ENCODE data around the gene SLC2A6. TPM values are rescaled to one million over a fixed set of nuclear protein-coding genes. Genes with fewer than 3 reads are reported as not detected.

The SLC2A6 gene
- total and polyA plus RNA-seq, 11 donors, result 1.8 to 10.4 (median 3.2) TPM

DNA sequence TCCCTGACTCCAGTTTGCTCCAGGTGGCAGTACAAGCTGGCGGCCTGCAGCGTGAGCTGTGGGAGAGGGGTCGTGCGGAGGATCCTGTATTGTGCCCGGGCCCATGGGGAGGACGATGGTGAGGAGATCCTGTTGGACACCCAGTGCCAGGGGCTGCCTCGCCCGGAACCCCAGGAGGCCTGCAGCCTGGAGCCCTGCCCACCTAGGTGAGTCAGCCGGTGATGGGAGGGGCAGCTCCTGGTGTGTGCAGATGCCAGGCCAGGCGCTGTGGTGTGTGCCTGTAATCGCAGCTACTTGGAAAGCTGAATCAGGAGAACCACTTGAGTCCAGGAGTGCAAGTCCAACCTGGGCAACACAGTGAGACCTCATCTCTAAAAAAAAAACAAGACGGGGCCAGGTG, 29.1 kb downstream of the SLC2A6 start:
- intact Hi-C loops (cut with DNase I), result no loop called here
- H3K27ac ChIP-seq, result no peak overlapping the region
- H3K4me1 ChIP-seq, result no peaks in the 10 kb centered on the region
- no peak for ATAC-seq
- no peaks in the 10 kb centered on the region for H3K27me3 ChIP-seq
- TF ChIP-seq POLR2A (IDR thresholded peaks at IDR 0.05) (no peak), CTCF (IDR thresholded peaks at IDR 0.05) (no peak)
- 90 to 96% (median 93%) methylated on average over 11 to 12 of the region's 12 CpGs for WGBS, 4 donors
- H3K36me3 ChIP-seq, result no peaks in the 10 kb centered on the region
- no peak overlapping the region for H3K4me3 ChIP-seq
- no peak for DNase-seq
- H3K9me3 ChIP-seq, result no peaks in the 10 kb centered on the region

DNA sequence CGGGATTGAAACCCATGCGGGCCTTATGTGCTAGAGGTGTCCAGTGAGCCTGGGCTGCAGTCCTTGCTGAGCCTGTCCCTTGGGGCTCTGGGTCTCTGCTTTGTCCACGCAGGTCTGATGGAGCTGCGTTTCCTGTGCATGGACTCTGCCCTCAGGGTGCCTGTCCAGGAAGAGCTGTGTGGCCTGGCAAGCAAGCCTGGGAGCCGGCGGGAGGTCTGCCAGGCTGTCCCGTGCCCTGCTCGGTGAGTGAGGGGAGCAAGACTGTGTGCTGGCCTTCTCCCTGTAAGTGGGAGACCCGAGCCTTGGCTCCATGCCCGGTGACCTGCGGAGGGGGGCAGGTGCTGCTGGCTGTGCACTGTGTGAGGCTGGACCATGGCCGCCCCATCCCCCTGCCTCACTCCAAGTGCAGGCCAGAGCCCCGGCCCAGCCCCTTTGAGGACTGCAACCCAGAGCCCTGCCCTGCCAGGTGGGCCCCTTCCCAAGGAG, 30.4 kb downstream of the SLC2A6 start:
- H3K36me3 ChIP-seq, result no peaks in the 10 kb centered on the region
- intact Hi-C loops (cut with DNase I), result no loop called here
- WGBS, 4 donors, result 56 to 64% (median 59%) methylated on average over 11 to 13 of the region's 13 CpGs
- H3K4me1 ChIP-seq, result no peaks in the 10 kb centered on the region
- no peak overlapping the region for H3K27ac ChIP-seq
- H3K9me3 ChIP-seq, result no peaks in the 10 kb centered on the region
- TF ChIP-seq POLR2A (IDR thresholded peaks at IDR 0.05) (no peak), CTCF (IDR thresholded peaks at IDR 0.05) (no peak)
- ATAC-seq (peak in 1 of 4 donors; percentile 33), DNase-seq (no peak)
- H3K4me3 ChIP-seq, result no peak overlapping the region
- no peaks in the 10 kb centered on the region for H3K27me3 ChIP-seq

DNA sequence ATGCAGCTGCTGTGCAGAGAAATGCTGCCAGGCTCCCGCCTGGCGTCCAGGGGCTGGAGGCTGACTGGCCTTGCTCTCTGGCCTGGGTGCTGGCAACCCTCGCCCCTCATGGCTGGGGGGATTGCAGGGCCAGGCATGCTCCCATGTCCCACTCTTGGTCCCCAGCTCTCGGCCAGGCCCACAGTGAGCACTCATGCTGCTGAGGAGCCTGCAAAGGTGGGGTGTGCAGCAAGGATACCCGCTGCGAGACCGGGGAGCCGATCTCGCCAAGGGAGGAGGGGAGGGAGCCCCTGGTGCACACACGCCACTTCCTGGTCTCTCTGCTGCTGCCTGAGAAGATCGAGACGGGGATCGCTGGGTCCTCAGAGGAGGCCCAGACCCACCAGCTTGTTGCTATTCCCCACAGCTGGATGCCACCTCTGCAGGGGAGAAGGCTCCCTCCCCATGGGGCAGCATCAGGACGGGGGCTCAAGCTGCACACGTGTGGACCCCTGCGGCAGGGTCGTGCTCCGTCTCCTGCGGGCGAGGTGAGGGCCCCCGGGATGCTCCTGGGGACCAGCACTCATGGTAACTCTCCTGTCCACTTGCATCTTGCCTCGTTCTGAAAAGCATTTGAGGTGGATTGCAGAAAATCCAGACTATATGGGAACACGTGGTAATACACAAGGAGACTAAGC, 33.5 kb downstream of the SLC2A6 start:
- no peaks in the 10 kb centered on the region for H3K4me1 ChIP-seq
- intact Hi-C loops (cut with DNase I), result no loop called here
- H3K27ac ChIP-seq, result no peak overlapping the region
- no peaks in the 10 kb centered on the region for H3K9me3 ChIP-seq
- 79 to 89% (median 81%) methylated on average over 16 to 23 of the region's 23 CpGs for WGBS, 4 donors
- DNase-seq (no peak), ATAC-seq (no peak)
- no peak overlapping the region for H3K4me3 ChIP-seq
- H3K36me3 ChIP-seq, result no peaks in the 10 kb centered on the region
- TF ChIP-seq CTCF (IDR thresholded peaks at IDR 0.05) (no peak), POLR2A (IDR thresholded peaks at IDR 0.05) (no peak)
- no peaks in the 10 kb centered on the region for H3K27me3 ChIP-seq

DNA sequence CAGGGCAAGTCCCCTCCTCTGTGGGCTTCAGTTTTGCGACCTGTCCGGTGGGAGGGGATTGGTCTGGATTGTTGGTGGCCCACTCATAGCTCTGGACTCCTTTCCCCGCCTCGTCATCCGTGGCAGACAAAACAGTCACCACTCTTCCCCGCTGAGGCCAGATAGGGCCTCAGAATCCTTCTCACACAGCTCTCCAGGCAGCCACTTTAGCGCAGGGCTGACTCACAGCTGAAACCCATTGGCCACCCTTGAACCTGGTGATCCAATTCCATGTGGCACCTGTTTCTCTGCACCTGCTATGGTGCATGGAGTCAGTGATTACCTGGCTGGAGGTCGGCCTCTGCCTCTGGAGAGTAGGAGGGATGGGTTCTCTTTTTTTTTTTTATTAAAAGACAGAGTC, 34.9 kb downstream of the SLC2A6 start:
- DNase-seq (no peak), ATAC-seq (no peak)
- Histone ChIP-seq H3K27ac (no peak overlapping the region), H3K9me3 (no peaks in the 10 kb centered on the region), H3K27me3 (no peaks in the 10 kb centered on the region), H3K36me3 (no peaks in the 10 kb centered on the region), H3K4me3 (no peak overlapping the region), H3K4me1 (no peaks in the 10 kb centered on the region)
- 79 to 88% (median 84%) methylated on average over 8 of the region's 8 CpGs for WGBS, 4 donors
- no peak for TF ChIP-seq POLR2A (IDR thresholded peaks at IDR 0.05)
- TF ChIP-seq CTCF (IDR thresholded peaks at IDR 0.05), result no peak
- intact Hi-C loops (cut with DNase I), result no loop called here

All from heart left ventricle (tissue), 16 donors.